SK-N-SH (cell line): ENCODE data around the gene RSU1. TPM values are rescaled to one million over a fixed set of nuclear protein-coding genes. Genes with fewer than 3 reads are reported as not detected.
A peak's percentile ranks its signal among the peaks of the same experiment; 100 is the strongest.

Experiments
- CTCF ChIA-PET: fragments of 300-600, 350-600 bp; formaldehyde crosslinking; extraction: SDS; loops from one replicate; lab custom pipeline; 2021; lab: Yijun Ruan, JAX
- POLR2A ChIA-PET: fragments of 350-600 bp; sonication (Branson Sonifier 250); formaldehyde crosslinking; extraction: SDS; loops from one replicate; lab custom pipeline; 2020; ENCODE audit warnings: antibody characterized with exemption, inconsistent platforms; lab: Yijun Ruan, JAX
- DNase-seq: peaks from one replicate; pipeline ENCODE4 v3.0.0; 2012
- H2AFZ ChIP-seq: fragments of 200-600 bp; sonication (generic); 2 replicates; pipeline ENCODE4 v1.8.1; 2016; ENCODE audit warnings: antibody characterized with exemption, mild to moderate bottlenecking, low read depth
- H3F3A ChIP-seq: fragments of 200-600 bp; sonication (generic); replicated peaks from 2 replicates; pipeline ENCODE3; 2016; ENCODE audit warnings: antibody characterized with exemption, mild to moderate bottlenecking; ENCODE audit not compliant: insufficient read depth
- H3K27ac ChIP-seq, 2 experiments: fragments of 200-500 bp in 1 of 2; fragments of 200-600 bp in 1 of 2; sonication (Bioruptor generic) in 1 of 2; sonication (generic), shearing (Covaris generic) in 1 of 2; 2 replicates each; pipeline versions ENCODE4 v1.5.1 to v1.6.1; 2014 to 2016; ENCODE audit warnings: low read depth in 2 of 2, inconsistent platforms in 1 of 2, low read length in 1 of 2, mild to moderate bottlenecking in 1 of 2, mixed read lengths in 1 of 2
- H3K27me3 ChIP-seq: fragments of 200-600 bp; sonication (generic), shearing (Covaris generic); 2 replicates; pipeline ENCODE4 v1.6.1; 2016; ENCODE audit warnings: mixed run types; ENCODE audit not compliant: insufficient read depth
- H3K36me3 ChIP-seq, 2 experiments: fragments of 200-500 bp in 1 of 2; fragments of 200-600 bp in 1 of 2; sonication (Bioruptor generic) in 1 of 2; sonication (generic) in 1 of 2; replicated peaks in 1 of 2; 2 replicates each; pipeline versions ENCODE3 to v1.5.1; 2014 to 2016; ENCODE audit warnings: low read length in 1 of 2, mild to moderate bottlenecking in 1 of 2; ENCODE audit not compliant: insufficient read depth in 2 of 2, control insufficient read depth in 1 of 2
- H3K4me1 ChIP-seq, 2 experiments: fragments of 200-500 bp in 1 of 2; fragments of 200-600 bp in 1 of 2; sonication (Bioruptor generic) in 1 of 2; sonication (generic), shearing (Covaris generic) in 1 of 2; 2 replicates each; pipeline versions ENCODE4 v1.5.1 to v1.6.1; 2014 to 2016; ENCODE audit warnings: low read depth in 1 of 2, low read length in 1 of 2, mixed run types in 1 of 2; ENCODE audit not compliant: insufficient read depth in 2 of 2, control insufficient read depth in 1 of 2
- H3K4me2 ChIP-seq: fragments of 200-600 bp; sonication (generic), shearing (Covaris generic); 2 replicates; pipeline ENCODE4 v1.6.1; 2017; ENCODE audit warnings: mixed run types
- H3K4me3 ChIP-seq, 2 experiments: fragments of 200-500 bp in 1 of 2; fragments of 200-600 bp in 1 of 2; sonication (Bioruptor generic) in 1 of 2; sonication (generic), shearing (Covaris generic) in 1 of 2; 2 replicates each; pipeline versions ENCODE4 v1.5.1 to v1.8.1; 2014 to 2016; ENCODE audit warnings: low read depth in 2 of 2, inconsistent platforms in 1 of 2, low read length in 1 of 2, mild to moderate bottlenecking in 1 of 2, mixed read lengths in 1 of 2, moderate library complexity in 1 of 2
- H3K79me2 ChIP-seq: fragments of 200-600 bp; sonication (generic); 2 replicates; pipeline ENCODE4 v1.8.1; 2017; ENCODE audit warnings: mild to moderate bottlenecking; ENCODE audit not compliant: insufficient read depth
- H3K9ac ChIP-seq: fragments of 200-600 bp; sonication (generic); 2 replicates; pipeline ENCODE4 v1.6.1; 2017; ENCODE audit warnings: mixed run types
- H3K9me2 ChIP-seq: fragments of 200-600 bp; sonication (generic); 2 replicates; pipeline ENCODE4 v1.6.1; 2017; ENCODE audit warnings: mixed run types
- H3K9me3 ChIP-seq: fragments of 200-600 bp; sonication (generic); 2 replicates; pipeline ENCODE4 v1.6.1; 2017; ENCODE audit warnings: mixed run types, mild to moderate bottlenecking, moderate library complexity
- H4K20me1 ChIP-seq: fragments of 200-600 bp; sonication (generic); 2 replicates; pipeline ENCODE4 v1.6.1; 2017; ENCODE audit warnings: mild to moderate bottlenecking, mixed run types; ENCODE audit not compliant: insufficient read depth
- ELF1 ChIP-seq: IDR thresholded peaks from 2 replicates; pipeline ENCODE4 v1.4.0; 2012
- FOXJ3 ChIP-seq: sonication (generic); formaldehyde crosslinking; IDR thresholded peaks from 2 replicates; pipeline ENCODE4 v1.5.1; 2020; ENCODE audit warnings: mild to moderate bottlenecking, missing genetic modification reagents
- GATA2 ChIP-seq: sonication (generic); formaldehyde crosslinking; IDR thresholded peaks from 2 replicates; pipeline ENCODE4 v1.5.0; 2020; ENCODE audit warnings: mild to moderate bottlenecking, missing genetic modification reagents
- MXI1 ChIP-seq: IDR thresholded peaks from 2 replicates; pipeline ENCODE4 v1.6.1; 2012; ENCODE audit warnings: mild to moderate bottlenecking, low read depth, low read length, improper control_type of control experiment
- NRF1 ChIP-seq: IDR thresholded peaks from 2 replicates; pipeline ENCODE4 v1.6.1; 2012; ENCODE audit warnings: low read depth, mild to moderate bottlenecking, low read length
- RAD21 ChIP-seq: IDR thresholded peaks from 2 replicates; pipeline ENCODE4 v1.6.1; 2012; ENCODE audit warnings: mild to moderate bottlenecking, low read length
- RCOR1 ChIP-seq: fragments of 150-350 bp; IDR thresholded peaks from 2 replicates; pipeline ENCODE4 v1.6.1; 2017; ENCODE audit warnings: antibody characterized with exemption, low read length
- SIN3A ChIP-seq: IDR thresholded peaks from 2 replicates; pipeline ENCODE4 v1.6.1; 2012; ENCODE audit warnings: low read depth, mild to moderate bottlenecking, low read length, moderate library complexity, borderline replicate concordance
- SMC3 ChIP-seq: IDR thresholded peaks from 2 replicates; pipeline ENCODE4 v1.6.1; 2012; ENCODE audit warnings: low read depth, low read length, improper control_type of control experiment
- TAF1 ChIP-seq: IDR thresholded peaks from 2 replicates; pipeline ENCODE4 v1.6.1; 2012; ENCODE audit warnings: low read depth, mild to moderate bottlenecking, low read length, moderate library complexity, borderline replicate concordance
- YY1 ChIP-seq: IDR thresholded peaks from 2 replicates; pipeline ENCODE4 v1.4.0; 2012; ENCODE audit warnings: low read depth, mild to moderate bottlenecking
- WGBS: methylation state at CpG from one replicate; pipeline ENCODE4 v1.1.6; 2017; ENCODE audit warnings: low lambda C conversion rate; 5-methylcytosine and 5-hydroxymethylcytosine counted together
- polyA plus RNA-seq, 3 experiments: library from polyadenylated mRNA; depleted of rRNA; stranded (reverse); fragments of >200 nt; gene quantifications; 2 replicates each; pipeline ENCODE4 v1.2.3, GENCODE V29; 2012
- TF ChIP-seq, protein P1 (sequence below): IDR thresholded peaks from 2 replicates; pipeline ENCODE4; 2012
- TF ChIP-seq, protein P2 (sequence below): IDR thresholded peaks from 2 replicates; pipeline ENCODE4 v1.6.1; 2012; ENCODE audit warnings: mild to moderate bottlenecking, low read depth, low read length, moderate library complexity
- TF ChIP-seq, protein P3 (sequence below): fragments of 150-350 bp; IDR thresholded peaks from 2 replicates; pipeline ENCODE4 v1.6.1; 2016; ENCODE audit warnings: mild to moderate bottlenecking, low read depth, low read length

RSU1 gene
- polyA plus RNA-seq, 1 of the 3 experiments (the other 2 are of a cell fraction) = 59.8 TPM

DNA sequence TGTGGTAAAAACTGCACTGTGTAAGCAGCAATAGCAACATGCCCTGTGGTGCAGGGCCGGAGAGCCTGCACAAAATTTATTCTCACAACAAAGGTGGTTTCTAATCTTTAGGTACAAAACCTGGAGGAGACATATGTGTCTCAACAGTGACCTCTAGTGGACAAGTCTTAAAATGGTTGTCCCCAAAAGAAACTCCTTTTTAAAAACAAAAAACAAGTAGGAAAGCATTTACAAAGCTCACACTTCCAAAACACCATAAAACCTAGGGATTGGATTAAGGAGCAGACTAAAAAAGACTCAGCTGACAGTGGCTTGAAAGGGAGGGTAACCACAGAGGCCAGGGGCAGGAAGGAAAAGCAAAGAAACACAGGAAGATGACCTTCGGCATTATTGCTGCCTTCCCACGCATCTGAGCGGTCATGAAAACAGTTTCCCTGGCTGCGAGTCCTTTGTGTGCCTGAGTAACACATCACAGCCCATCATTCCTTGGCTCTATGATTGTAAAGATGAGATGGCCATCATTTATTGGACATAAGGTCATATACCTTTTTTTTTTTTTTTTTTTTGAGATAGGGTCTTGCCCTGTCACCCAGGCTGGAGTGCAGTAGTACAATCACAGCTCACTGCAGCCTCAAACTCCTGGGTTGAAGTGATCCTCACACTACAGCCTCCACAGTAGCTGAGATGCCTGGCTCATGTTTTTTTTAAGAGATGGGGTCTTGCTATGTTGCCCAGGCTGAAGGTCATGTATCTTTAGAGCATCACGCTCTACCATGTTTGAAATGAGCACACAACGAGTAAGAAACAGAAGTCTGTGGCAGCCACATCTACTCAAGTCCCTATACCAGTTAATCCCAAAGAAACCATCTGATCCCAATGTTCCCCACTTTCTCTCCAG lies 39.5 kb downstream of the RSU1 start (continued):
- TF ChIP-seq, protein P1, sequence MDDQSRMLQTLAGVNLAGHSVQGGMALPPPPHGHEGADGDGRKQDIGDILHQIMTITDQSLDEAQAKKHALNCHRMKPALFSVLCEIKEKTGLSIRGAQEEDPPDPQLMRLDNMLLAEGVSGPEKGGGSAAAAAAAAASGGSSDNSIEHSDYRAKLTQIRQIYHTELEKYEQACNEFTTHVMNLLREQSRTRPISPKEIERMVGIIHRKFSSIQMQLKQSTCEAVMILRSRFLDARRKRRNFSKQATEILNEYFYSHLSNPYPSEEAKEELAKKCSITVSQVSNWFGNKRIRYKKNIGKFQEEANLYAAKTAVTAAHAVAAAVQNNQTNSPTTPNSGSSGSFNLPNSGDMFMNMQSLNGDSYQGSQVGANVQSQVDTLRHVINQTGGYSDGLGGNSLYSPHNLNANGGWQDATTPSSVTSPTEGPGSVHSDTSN = no peak

DNA sequence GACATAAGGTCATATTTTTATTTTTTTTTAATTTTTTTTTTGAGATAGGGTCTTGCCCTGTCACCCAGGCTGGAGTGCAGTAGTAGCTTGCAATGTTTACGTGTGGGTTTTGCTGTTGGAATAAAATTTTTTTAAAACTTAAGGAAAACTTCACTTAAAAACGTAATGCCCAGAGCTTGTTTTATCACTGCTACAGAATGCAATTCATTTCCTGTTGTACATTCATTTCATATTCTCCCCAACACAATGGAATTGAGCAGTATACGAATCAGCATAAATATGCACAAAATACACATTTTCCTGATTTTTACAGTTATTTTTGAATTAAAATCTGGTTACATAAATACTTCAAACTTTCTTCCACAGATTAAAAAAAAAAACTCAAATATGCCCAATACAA lies 40.3 kb downstream of the RSU1 start:
- Histone ChIP-seq H3K9ac (no peak overlapping the region), H4K20me1 (no peaks in the 10 kb centered on the region), H2AFZ (no peak overlapping the region), H3K4me3 (no peak overlapping the region), H3K4me1 (0 out of 4 replicates have a peak, but pooled peaks cover 0 to under 1% of the 10 kb centered on the region in 2 experiments), H3K36me3 (peaks cover 0 to 5% of the 10 kb centered on the region in 2 experiments)
- no peak for TF ChIP-seq ELF1
- TF ChIP-seq, protein P2, sequence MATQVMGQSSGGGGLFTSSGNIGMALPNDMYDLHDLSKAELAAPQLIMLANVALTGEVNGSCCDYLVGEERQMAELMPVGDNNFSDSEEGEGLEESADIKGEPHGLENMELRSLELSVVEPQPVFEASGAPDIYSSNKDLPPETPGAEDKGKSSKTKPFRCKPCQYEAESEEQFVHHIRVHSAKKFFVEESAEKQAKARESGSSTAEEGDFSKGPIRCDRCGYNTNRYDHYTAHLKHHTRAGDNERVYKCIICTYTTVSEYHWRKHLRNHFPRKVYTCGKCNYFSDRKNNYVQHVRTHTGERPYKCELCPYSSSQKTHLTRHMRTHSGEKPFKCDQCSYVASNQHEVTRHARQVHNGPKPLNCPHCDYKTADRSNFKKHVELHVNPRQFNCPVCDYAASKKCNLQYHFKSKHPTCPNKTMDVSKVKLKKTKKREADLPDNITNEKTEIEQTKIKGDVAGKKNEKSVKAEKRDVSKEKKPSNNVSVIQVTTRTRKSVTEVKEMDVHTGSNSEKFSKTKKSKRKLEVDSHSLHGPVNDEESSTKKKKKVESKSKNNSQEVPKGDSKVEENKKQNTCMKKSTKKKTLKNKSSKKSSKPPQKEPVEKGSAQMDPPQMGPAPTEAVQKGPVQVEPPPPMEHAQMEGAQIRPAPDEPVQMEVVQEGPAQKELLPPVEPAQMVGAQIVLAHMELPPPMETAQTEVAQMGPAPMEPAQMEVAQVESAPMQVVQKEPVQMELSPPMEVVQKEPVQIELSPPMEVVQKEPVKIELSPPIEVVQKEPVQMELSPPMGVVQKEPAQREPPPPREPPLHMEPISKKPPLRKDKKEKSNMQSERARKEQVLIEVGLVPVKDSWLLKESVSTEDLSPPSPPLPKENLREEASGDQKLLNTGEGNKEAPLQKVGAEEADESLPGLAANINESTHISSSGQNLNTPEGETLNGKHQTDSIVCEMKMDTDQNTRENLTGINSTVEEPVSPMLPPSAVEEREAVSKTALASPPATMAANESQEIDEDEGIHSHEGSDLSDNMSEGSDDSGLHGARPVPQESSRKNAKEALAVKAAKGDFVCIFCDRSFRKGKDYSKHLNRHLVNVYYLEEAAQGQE = no peak
- no peak for TF ChIP-seq YY1
- no peak for TF ChIP-seq SMC3
- TF ChIP-seq, protein P3, sequence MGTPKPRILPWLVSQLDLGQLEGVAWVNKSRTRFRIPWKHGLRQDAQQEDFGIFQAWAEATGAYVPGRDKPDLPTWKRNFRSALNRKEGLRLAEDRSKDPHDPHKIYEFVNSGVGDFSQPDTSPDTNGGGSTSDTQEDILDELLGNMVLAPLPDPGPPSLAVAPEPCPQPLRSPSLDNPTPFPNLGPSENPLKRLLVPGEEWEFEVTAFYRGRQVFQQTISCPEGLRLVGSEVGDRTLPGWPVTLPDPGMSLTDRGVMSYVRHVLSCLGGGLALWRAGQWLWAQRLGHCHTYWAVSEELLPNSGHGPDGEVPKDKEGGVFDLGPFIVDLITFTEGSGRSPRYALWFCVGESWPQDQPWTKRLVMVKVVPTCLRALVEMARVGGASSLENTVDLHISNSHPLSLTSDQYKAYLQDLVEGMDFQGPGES = no peak
- TF ChIP-seq MXI1 = no peak
- no peak for TF ChIP-seq RCOR1
- TF ChIP-seq, protein P1 = no peak
- no peak for TF ChIP-seq RAD21
- no peak for TF ChIP-seq TAF1
- TF ChIP-seq SIN3A = no peak
- no peak for TF ChIP-seq GATA2
- TF ChIP-seq NRF1 = no peak
- no peak for TF ChIP-seq FOXJ3 (CRISPR knock-in tag)
- TF ChIP-seq, all 33 proteins: peak for 0
- Histone ChIP-seq H3K27ac (no peak overlapping the region), H3K79me2 (peaks cover 4% of the 10 kb centered on the region), H3K4me2 (peak overlapping the region; percentile 5; the same call in 1 of the 2 replicates), H3K9me3 (no peaks in the 10 kb centered on the region), H3K27me3 (no peaks in the 10 kb centered on the region), H3K9me2 (no peaks in the 10 kb centered on the region), H3F3A (no peaks in the 10 kb centered on the region)
- WGBS = 50% methylated on average over 3 of the region's 3 CpGs
- no peak for DNase-seq
- ChIA-PET CTCF (interaction anchor here (0.7 to 2.1 kb wide), 13 partner anchors 9 to 880 kb away, joined by 3 to 13 read pairs (median 3); no protein-coding TSS in a partner anchor), POLR2A (no interaction called here)
